Transverse colon (tissue), 4 donors: Measurements from ENCODE around the gene ERC2. TPM values are rescaled to one million over a fixed set of nuclear protein-coding genes. Genes with fewer than 3 reads are reported as not detected.

Experiments used
- DNase-seq: peaks from one replicate; pipeline ENCODE4 v3.0.0-alpha.2; 2019
- H3K27ac ChIP-seq, 4 donors: fragments of 200-600 bp; sonication (generic); 2 replicates each; pipeline ENCODE4 v1.5.1; 2016 to 2018; ENCODE audit warnings: inconsistent platforms in 4 of 4
- H3K27me3 ChIP-seq: fragments of 200-600 bp; sonication (generic); 2 replicates; pipeline ENCODE4 v1.5.1; 2017; ENCODE audit warnings: inconsistent platforms
- H3K36me3 ChIP-seq, 4 donors: fragments of 200-600 bp; sonication (generic); 2 replicates each; pipeline ENCODE4 v1.5.1; 2017 to 2019; ENCODE audit warnings: inconsistent platforms in 4 of 4
- H3K4me1 ChIP-seq, 4 donors: fragments of 200-600 bp; sonication (generic); 2 replicates each; pipeline ENCODE4 v1.5.1; 2017 to 2020; ENCODE audit warnings: inconsistent platforms in 4 of 4
- H3K4me3 ChIP-seq, 4 donors: fragments of 200-600 bp; sonication (generic); 1 replicate in 1 of 4; 2 replicates in 3 of 4; pipeline versions ENCODE4 v1.5.1 to v1.6.1; 2017 to 2019; ENCODE audit warnings: inconsistent platforms in 4 of 4
- H3K9me3 ChIP-seq, 2 donors: fragments of 200-600 bp; sonication (generic); 2 replicates each; pipeline ENCODE4 v1.5.1; 2017 to 2019; ENCODE audit warnings: inconsistent platforms in 2 of 2
- EP300 ChIP-seq: sonication (generic); formaldehyde crosslinking; IDR thresholded peaks from one replicate; pipeline ENCODE4 v1.6.1; 2017; ENCODE audit warnings: antibody characterized with exemption, low read depth
- POLR2A ChIP-seq: fragments of 450-650 bp; IDR thresholded peaks from one replicate; pipeline ENCODE4 v1.6.1; 2016; ENCODE audit warnings: antibody characterized with exemption, mild to moderate bottlenecking, moderate library complexity
- POLR2AphosphoS5 ChIP-seq, 3 donors: sonication (generic); formaldehyde crosslinking; IDR thresholded peaks; one replicate each; pipeline ENCODE4 v1.6.1; 2016; ENCODE audit warnings: antibody characterized with exemption in 3 of 3
- WGBS, 2 donors: methylation state at CpG; one replicate each; pipeline ENCODE4 v1.1.5; 2018; ENCODE audit warnings: low coverage in 1 of 2; 5-methylcytosine and 5-hydroxymethylcytosine counted together
- in situ Hi-C, 4 donors: fragments of 200-750 bp; cut with MboI; loops; one replicate each; pipeline versions ENCODE4 v1.15.0 to v1.15.1; 2017; ENCODE audit warnings: low sequenced_read_pairs in 3 of 4, low pct_ligation_motif_present in 1 of 4, low pct_unique_long_range_greater_than_20kb in 1 of 4
- intact Hi-C: fragments of 100-400 bp; cut with DNase I; formaldehyde crosslinking; loops from one replicate; pipeline ENCODE4 v1.15.1; 2023; ENCODE audit warnings: low total_unique reads
- total RNA-seq, 4 donors: library from RNA; depleted of rRNA; stranded (reverse); fragments of >200 nt; gene quantifications; one replicate each; pipeline ENCODE4 v1.1.0, GENCODE V29; 2016
- TF ChIP-seq, protein P1 (sequence below), 5 experiments: fragments of 200-600 bp in 3 of 5; fragments of 450-650 bp in 2 of 5; sonication (generic) in 3 of 5; IDR thresholded peaks; 1 replicate in 2 of 5; 2 replicates in 3 of 5; pipeline ENCODE4 v1.5.1; 2016 to 2017; ENCODE audit warnings: antibody characterized with exemption in 5 of 5, inconsistent platforms in 3 of 5, mild to moderate bottlenecking in 2 of 5, moderate library complexity in 1 of 5

ERC2 gene
- total RNA-seq, 4 donors from 2014 or later = 0.41 to 1.3 TPM; not detected in 2

DNA sequence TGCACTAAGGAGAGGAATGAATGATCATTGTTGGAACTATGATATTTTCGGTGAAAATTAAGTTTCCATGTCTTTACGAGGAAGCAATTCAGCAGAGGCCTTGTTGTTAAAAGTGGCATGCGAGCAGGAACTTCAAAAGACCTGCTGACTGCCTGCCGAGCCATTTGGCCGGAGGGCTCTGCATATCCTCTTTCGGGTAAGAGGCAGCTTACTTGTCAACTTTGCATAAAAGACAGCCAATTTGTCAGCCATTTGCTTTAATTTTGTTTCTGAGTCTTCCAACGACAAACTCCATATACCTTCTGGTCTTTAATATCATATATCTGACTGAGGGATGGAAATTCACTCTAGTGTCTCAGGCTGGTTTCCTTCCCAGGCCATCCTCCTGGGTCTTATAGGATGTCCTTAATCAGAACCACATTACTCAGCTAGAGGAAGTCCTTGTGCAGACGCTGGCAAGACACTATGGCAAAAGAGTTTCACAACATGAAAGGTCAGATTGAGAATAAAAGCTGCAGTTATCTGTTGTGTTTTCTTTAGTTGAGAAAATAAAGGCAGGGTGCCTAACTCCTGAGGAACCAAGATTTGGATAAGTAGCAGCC lies 852.5 kb downstream of the ERC2 start:
- WGBS, 2 donors = 72 to 75% methylated on average over 2 to 8 of the region's 8 CpGs
- Histone ChIP-seq H3K27me3 (no peaks in the 10 kb centered on the region), H3K27ac (no peak overlapping the region), H3K4me3 (no peak overlapping the region), H3K36me3 (no peaks in the 10 kb centered on the region), H3K4me1 (peaks cover 0 to 10% (median 3%) of the 10 kb centered on the region in 4 donors), H3K9me3 (no peaks in the 10 kb centered on the region)
- TF ChIP-seq EP300 (no peak), POLR2AphosphoS5 (IDR thresholded peaks at IDR 0.05) (no peak), POLR2A (no peak)
- TF ChIP-seq, protein P1, sequence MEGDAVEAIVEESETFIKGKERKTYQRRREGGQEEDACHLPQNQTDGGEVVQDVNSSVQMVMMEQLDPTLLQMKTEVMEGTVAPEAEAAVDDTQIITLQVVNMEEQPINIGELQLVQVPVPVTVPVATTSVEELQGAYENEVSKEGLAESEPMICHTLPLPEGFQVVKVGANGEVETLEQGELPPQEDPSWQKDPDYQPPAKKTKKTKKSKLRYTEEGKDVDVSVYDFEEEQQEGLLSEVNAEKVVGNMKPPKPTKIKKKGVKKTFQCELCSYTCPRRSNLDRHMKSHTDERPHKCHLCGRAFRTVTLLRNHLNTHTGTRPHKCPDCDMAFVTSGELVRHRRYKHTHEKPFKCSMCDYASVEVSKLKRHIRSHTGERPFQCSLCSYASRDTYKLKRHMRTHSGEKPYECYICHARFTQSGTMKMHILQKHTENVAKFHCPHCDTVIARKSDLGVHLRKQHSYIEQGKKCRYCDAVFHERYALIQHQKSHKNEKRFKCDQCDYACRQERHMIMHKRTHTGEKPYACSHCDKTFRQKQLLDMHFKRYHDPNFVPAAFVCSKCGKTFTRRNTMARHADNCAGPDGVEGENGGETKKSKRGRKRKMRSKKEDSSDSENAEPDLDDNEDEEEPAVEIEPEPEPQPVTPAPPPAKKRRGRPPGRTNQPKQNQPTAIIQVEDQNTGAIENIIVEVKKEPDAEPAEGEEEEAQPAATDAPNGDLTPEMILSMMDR (IDR thresholded peaks at IDR 0.05) = no peak
- no peak for DNase-seq
- in situ Hi-C loops = no loop called here
- intact Hi-C loops = no loop called here

DNA sequence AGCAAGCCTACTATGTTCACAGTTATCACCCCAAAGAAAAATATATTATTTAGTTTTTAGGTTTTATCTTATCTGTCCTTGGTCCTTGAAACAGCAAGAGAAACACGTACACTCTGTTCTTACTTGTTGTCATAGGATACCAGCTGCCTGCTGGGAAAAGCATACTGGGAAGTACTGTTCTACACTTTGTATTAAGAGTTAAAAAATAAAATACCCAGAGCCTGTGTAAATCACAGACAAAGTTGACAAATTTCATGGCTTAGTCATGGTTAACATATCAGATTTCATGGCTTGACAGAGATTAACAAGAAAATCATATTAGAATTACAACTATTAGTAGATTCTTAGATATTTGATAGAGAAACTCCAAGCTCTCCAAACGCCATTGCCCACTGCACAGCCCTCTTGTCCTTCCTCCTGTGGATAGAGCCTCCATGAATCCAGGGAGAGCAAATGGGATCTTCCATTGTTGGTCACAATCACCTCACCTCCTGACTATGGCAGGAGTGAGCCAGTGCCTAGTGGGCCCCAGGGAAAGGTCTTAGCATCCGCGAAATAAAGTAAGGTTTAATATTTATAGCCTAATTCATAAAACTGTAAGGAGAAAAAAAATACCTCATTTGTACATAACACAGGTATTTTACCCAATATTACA lies 853.1 kb downstream of the ERC2 start:
- Histone ChIP-seq H3K27ac (no peak overlapping the region), H3K9me3 (no peaks in the 10 kb centered on the region), H3K4me3 (no peak overlapping the region), H3K27me3 (no peaks in the 10 kb centered on the region), H3K4me1 (peaks cover 0 to 4% (median 2%) of the 10 kb centered on the region in 4 donors), H3K36me3 (no peaks in the 10 kb centered on the region)
- intact Hi-C loops = no loop called here
- 73 to 83% methylated on average over 4 of the region's 4 CpGs for WGBS, 2 donors
- in situ Hi-C loops = no loop called here
- TF ChIP-seq POLR2A = no peak
- TF ChIP-seq POLR2AphosphoS5 (IDR thresholded peaks at IDR 0.05) = no peak
- DNase-seq = no peak

DNA sequence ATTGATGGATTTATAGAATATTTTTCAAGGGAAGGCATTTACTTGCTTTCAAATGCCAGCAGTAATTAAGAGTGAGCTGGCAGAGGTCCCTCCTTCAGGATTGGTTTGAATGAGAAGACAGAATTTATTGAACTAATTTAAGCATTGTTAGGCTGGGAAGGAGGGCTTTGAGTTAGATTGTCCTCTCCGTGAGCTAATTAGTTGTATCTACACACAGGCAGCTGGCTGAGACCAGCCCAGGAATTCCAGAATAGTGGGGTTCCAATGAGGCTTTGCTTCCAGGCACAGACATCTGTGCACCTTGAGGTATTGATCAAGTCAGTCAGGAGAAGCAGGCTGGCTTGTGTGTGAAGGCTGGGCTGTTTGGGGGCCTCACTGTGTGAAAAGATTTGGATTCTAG lies 857.1 kb downstream of the ERC2 start:
- Histone ChIP-seq H3K4me1 (no peaks in the 10 kb centered on the region), H3K27me3 (no peaks in the 10 kb centered on the region), H3K4me3 (no peak overlapping the region), H3K9me3 (no peaks in the 10 kb centered on the region), H3K27ac (no peak overlapping the region), H3K36me3 (no peaks in the 10 kb centered on the region)
- in situ Hi-C loops = no loop called here
- 78 to 88% methylated on average over 1 of the region's 1 CpG for WGBS, 2 donors
- no peak for DNase-seq
- no peak for TF ChIP-seq EP300
- TF ChIP-seq, protein P1 (IDR thresholded peaks at IDR 0.05) = no peak
- TF ChIP-seq POLR2A = no peak
- TF ChIP-seq POLR2AphosphoS5 (IDR thresholded peaks at IDR 0.05) = no peak
- intact Hi-C loops = no loop called here

DNA sequence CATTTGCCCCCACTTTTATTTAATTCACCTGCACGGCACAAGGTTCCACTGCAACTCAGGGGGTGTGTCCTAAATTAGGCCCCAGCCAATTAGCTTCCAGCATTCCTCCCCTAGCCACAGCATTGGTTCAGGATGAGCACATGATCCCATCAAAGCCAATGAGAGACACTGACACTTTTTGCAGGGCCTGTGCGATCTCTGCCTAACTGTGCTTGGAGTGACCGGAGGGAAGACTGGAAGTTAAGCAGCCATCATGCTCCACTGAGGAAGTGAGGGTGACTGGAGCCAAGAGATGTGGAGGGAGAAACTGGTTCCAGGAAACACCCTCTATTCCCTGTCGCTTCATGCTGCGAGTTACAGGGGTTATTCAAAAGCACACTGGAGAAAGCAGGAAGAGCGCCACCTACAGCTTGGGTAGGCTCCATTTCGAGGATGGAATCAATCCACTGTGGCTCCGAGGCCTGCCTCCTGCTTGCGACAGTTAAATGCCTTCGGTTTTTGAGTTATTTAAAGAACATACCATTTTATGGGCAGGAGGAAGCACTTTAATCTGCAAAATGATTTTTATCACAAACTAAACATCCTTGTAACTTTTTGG lies 858.9 kb downstream of the ERC2 start:
- Histone ChIP-seq H3K9me3 (no peaks in the 10 kb centered on the region), H3K27ac (no peak overlapping the region), H3K4me1 (no peaks in the 10 kb centered on the region), H3K36me3 (no peaks in the 10 kb centered on the region), H3K4me3 (no peak overlapping the region), H3K27me3 (no peaks in the 10 kb centered on the region)
- DNase-seq = no peak
- 83 to 89% methylated on average over 1 to 10 of the region's 10 CpGs for WGBS, 2 donors
- in situ Hi-C loops (no loop called here), intact Hi-C loops (no loop called here)
- TF ChIP-seq POLR2A (no peak), EP300 (no peak), POLR2AphosphoS5 (IDR thresholded peaks at IDR 0.05) (no peak)
- TF ChIP-seq, protein P1 (IDR thresholded peaks at IDR 0.05) = no peak
